Natural killer cell treated with Interleukin-12 subunit alpha and Interleukin-12 subunit beta and Interleukin-15 and Interleukin-18, amount 100 ng/mL, for 72 hours (primary cell): ENCODE measurements around the gene ATP1B1. TPM values are rescaled to one million over a fixed set of nuclear protein-coding genes. Genes with fewer than 3 reads are reported as not detected.

Experiments used
- ATAC-seq, 2 donors: fragments of 150-1000 bp; cut with Tn5 transposase in 1 of 2; sonication (Bioruptor Pico), chemical (Tn5 transposase) in 1 of 2; 2 replicates each; pipeline ENCODE4 v1.10.0; 2021
- DNase-seq: peaks from one replicate; pipeline ENCODE4 v3.0.0; 2022; ENCODE audit warnings: low spot score
- H3K27ac Mint-ChIP-seq, 2 donors: 1 replicate in 1 of 2; 2 replicates in 1 of 2; pipeline ENCODE4 v1.8.0; 2022; ENCODE audit warnings: mixed read lengths in 2 of 2, mild to moderate bottlenecking in 1 of 2, moderate library complexity in 1 of 2
- H3K27me3 Mint-ChIP-seq, 2 donors: 1 replicate in 1 of 2; 2 replicates in 1 of 2; pipeline ENCODE4 v1.8.0; 2022; ENCODE audit warnings: mixed read lengths in 2 of 2
- H3K36me3 Mint-ChIP-seq: one replicate; pipeline ENCODE4 v1.8.0; 2022; ENCODE audit warnings: mixed read lengths
- H3K4me1 Mint-ChIP-seq, 2 donors: 1 replicate in 1 of 2; 2 replicates in 1 of 2; pipeline ENCODE4 v1.8.0; 2022; ENCODE audit warnings: low read depth in 2 of 2, mixed read lengths in 2 of 2, mild to moderate bottlenecking in 1 of 2
- H3K4me3 Mint-ChIP-seq: one replicate; pipeline ENCODE4 v1.8.0; 2022; ENCODE audit warnings: mixed read lengths
- H3K9me3 Mint-ChIP-seq: 2 replicates; pipeline ENCODE4 v1.8.0; 2022; ENCODE audit warnings: mixed read lengths
- total RNA-seq, 2 donors: library from RNA; stranded (reverse); gene quantifications; one replicate each; pipeline ENCODE4 v1.2.3, GENCODE V29; 2022

ATP1B1 gene
- total RNA-seq, 2 donors from 2014 or later, result 1.3 to 2.3 TPM

GRCh38 chr1:169086603-169087455 lies 19.7 kb upstream of the ATP1B1 start:
- Mint-ChIP-seq H3K27me3 (peaks cover 3 to 5% of the 10 kb centered on the region in 2 donors), H3K4me1 (peaks cover 3 to 5% of the 10 kb centered on the region in 2 donors), H3K9me3 (no peaks in the 10 kb centered on the region), H3K4me3 (no peak overlapping the region), H3K27ac (no peak overlapping the region), H3K36me3 (no peaks in the 10 kb centered on the region)
- DNase-seq, result no peak
- no peak for ATAC-seq

- H3K4me3 Mint-ChIP-seq, result no peak overlapping the region
- H3K27ac Mint-ChIP-seq, result no peak overlapping the region
- no peaks in the 10 kb centered on the region for H3K36me3 Mint-ChIP-seq
- no peak for ATAC-seq
- no peaks in the 10 kb centered on the region for H3K9me3 Mint-ChIP-seq
- DNase-seq, result no peak
- peaks cover 3 to 5% of the 10 kb centered on the region in 2 donors for H3K4me1 Mint-ChIP-seq
- peaks cover 3 to 5% of the 10 kb centered on the region in 2 donors for H3K27me3 Mint-ChIP-seq
Measured at GRCh38 chr1:169087876-169088275, 18.6 kb upstream of the ATP1B1 start.

GRCh38 chr1:169089776-169090175 lies 16.7 kb upstream of the ATP1B1 start:
- ATAC-seq (no peak), DNase-seq (no peak)
- H3K4me3 Mint-ChIP-seq, result no peak overlapping the region
- H3K27me3 Mint-ChIP-seq, result peaks cover 6 to 12% of the 10 kb centered on the region in 2 donors
- H3K36me3 Mint-ChIP-seq, result no peaks in the 10 kb centered on the region
- H3K27ac Mint-ChIP-seq, result no peak overlapping the region
- H3K4me1 Mint-ChIP-seq, result peaks cover 3 to 5% of the 10 kb centered on the region in 2 donors
- H3K9me3 Mint-ChIP-seq, result no peaks in the 10 kb centered on the region

DNA sequence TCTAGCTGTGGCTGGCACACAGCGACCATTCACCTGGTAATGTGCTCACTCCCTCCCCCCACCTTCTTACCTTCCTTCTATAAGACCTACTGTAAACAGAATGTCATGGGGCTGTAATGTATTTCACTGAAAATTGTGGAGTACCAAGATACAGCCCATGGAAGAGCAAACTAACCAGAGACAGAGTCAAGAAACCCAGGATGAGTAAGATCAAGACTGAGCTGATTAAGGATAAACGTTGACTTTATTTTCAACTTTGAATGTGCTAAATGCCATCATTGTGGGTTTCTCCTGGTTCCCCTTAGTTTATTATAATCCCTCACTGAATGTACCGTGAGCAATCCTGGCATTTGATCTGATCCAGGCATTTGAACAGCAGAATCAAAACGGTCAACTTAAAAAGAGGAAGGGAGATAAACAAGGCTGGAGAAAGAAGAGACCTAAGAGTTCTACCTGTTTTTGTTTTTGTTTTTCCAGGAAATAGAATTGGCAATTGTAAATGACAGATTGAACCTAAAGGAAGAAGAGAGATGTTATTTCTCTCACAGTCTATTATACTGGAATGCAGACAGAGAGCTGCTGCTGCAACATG lies 16.1 kb upstream of the ATP1B1 start:
- ATAC-seq, result no peak
- H3K4me3 Mint-ChIP-seq, result no peak overlapping the region
- peaks cover 3 to 5% of the 10 kb centered on the region in 2 donors for H3K4me1 Mint-ChIP-seq
- no peaks in the 10 kb centered on the region for H3K36me3 Mint-ChIP-seq
- no peak for DNase-seq
- H3K27ac Mint-ChIP-seq, result no peak overlapping the region
- H3K27me3 Mint-ChIP-seq, result peaks cover 6 to 12% of the 10 kb centered on the region in 2 donors
- no peaks in the 10 kb centered on the region for H3K9me3 Mint-ChIP-seq

- Mint-ChIP-seq H3K27me3 (peaks cover 6 to 12% of the 10 kb centered on the region in 2 donors), H3K9me3 (no peaks in the 10 kb centered on the region), H3K27ac (no peak overlapping the region), H3K4me3 (no peak overlapping the region), H3K4me1 (peaks cover 3 to 5% of the 10 kb centered on the region in 2 donors), H3K36me3 (no peaks in the 10 kb centered on the region)
- ATAC-seq, result peak; percentile 33 to 51
- DNase-seq, result no peak
Measured at GRCh38 chr1:169090900-169091311, 15.6 kb upstream of the ATP1B1 start.

DNA sequence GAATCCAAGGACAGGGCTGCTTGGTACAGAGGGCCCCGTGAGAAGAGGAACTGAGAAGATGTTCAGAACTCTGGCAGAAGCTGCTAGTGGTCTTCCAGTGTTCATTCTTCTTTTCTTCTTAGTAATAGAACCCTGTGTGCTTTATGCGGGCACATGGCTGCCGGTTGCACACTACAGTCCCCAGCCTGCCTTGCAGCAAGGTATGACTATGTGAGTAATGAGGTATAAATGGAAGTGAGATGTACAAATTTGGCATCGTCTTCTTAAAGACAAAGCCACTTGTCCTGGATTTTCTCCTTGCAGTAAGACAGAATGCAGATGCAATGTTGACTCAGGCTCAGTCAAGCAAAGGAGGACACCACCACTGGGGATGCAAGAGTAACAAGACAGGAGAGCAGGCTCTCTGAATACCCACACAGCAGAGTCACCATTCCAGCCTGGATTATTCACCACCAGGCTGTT lies 15.0 kb upstream of the ATP1B1 start:
- H3K4me1 Mint-ChIP-seq, result peaks cover 3 to 5% of the 10 kb centered on the region in 2 donors
- no peaks in the 10 kb centered on the region for H3K9me3 Mint-ChIP-seq
- peak; percentile 6 to 49 for ATAC-seq
- H3K4me3 Mint-ChIP-seq, result no peak overlapping the region
- peaks cover 6 to 12% of the 10 kb centered on the region in 2 donors for H3K27me3 Mint-ChIP-seq
- no peak overlapping the region for H3K27ac Mint-ChIP-seq
- DNase-seq, result no peak
- H3K36me3 Mint-ChIP-seq, result no peaks in the 10 kb centered on the region

DNA sequence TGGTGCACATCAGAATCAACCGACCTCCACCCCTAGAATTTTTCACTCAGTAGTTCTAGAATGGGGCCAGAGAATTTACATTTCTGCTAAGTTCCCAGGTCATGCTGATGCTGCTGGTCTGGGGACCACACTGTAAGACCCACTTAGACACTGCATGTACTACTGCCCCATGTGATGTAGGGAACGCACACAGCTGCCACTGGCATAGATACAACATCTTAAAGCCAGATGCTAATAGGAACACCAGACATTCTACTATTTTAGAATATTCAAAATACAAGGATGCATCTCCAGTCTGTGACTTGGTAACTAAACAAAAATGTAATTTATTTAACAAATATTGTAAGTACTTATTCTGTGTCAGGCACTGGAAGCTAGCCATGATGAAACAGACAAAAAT lies 14.1 kb upstream of the ATP1B1 start:
- Mint-ChIP-seq H3K36me3 (no peaks in the 10 kb centered on the region), H3K9me3 (no peaks in the 10 kb centered on the region), H3K4me3 (no peak overlapping the region), H3K4me1 (peaks cover 5% of the 10 kb centered on the region in 2 donors), H3K27me3 (peaks cover 6 to 12% of the 10 kb centered on the region in 2 donors), H3K27ac (no peak overlapping the region)
- DNase-seq (no peak), ATAC-seq (no peak)

- peaks cover 5 to 10% of the 10 kb centered on the region in 2 donors for H3K27me3 Mint-ChIP-seq
Measured at GRCh38 chr1:169094897-169095569, 11.5 kb upstream of the ATP1B1 start.

DNA sequence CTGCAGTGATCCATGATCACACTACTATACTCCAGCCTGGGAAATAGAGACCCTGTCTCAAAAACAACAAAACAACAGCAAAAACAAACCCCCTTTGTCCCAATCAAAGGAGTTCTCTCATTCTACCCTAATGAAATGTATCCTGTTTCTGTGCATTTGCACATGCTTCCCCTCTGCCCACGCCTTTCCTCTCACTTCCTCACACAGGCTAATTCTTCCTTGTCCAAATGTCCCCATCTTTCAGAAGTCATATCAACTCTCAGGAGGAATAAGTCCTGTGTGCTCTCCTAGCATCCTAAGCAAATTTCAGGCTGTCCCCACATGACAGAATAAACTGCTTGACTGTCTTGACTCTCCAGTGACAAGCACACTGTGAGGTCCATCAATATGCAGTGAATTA lies 8.1 kb upstream of the ATP1B1 start:
- ATAC-seq (no peak), DNase-seq (no peak)
- Mint-ChIP-seq H3K27me3 (peaks cover 2 to 5% of the 10 kb centered on the region in 2 donors), H3K27ac (no peak overlapping the region), H3K36me3 (no peaks in the 10 kb centered on the region), H3K4me1 (peaks cover 2 to 5% of the 10 kb centered on the region in 2 donors), H3K9me3 (no peaks in the 10 kb centered on the region), H3K4me3 (no peak overlapping the region)

More at GRCh38 chr1:169094897-169095569, 11.5 kb upstream of the ATP1B1 start:
- H3K4me3 Mint-ChIP-seq, result no peak overlapping the region
- no peaks in the 10 kb centered on the region for H3K9me3 Mint-ChIP-seq
- no peak for DNase-seq
- peaks cover 4 to 9% of the 10 kb centered on the region in 2 donors for H3K4me1 Mint-ChIP-seq
- no peaks in the 10 kb centered on the region for H3K36me3 Mint-ChIP-seq
- H3K27ac Mint-ChIP-seq, result no peak overlapping the region
- no peak for ATAC-seq

GRCh38 chr1:169099561-169099960 lies 6.9 kb upstream of the ATP1B1 start:
- no peak for ATAC-seq

DNA sequence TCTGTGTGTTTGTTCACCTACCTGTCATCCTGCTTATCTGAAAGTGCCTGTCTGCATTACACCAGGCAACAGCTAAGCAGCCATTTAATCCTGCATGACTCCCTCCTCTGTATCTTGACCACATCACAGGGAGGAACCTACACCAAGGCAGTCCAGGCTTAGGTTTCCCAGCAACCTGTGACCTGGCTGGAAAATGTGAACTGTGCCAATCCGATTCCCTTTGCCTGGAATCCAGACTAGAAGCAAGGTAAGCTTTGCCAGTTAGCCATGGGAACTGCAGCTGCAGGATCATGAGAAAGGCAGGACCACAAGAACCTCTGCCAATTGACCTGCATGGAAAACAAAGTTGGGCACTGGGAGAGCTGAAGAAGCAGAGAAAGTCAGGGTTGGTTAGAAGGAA lies 6.3 kb upstream of the ATP1B1 start:
- H3K27ac Mint-ChIP-seq, result no peak overlapping the region
- H3K9me3 Mint-ChIP-seq, result no peaks in the 10 kb centered on the region
- H3K27me3 Mint-ChIP-seq, result peaks cover 6 to 8% of the 10 kb centered on the region in 2 donors
- H3K4me3 Mint-ChIP-seq, result no peak overlapping the region
- no peaks in the 10 kb centered on the region for H3K36me3 Mint-ChIP-seq
- peaks cover 5 to 6% of the 10 kb centered on the region in 2 donors for H3K4me1 Mint-ChIP-seq
- DNase-seq (no peak), ATAC-seq (no peak)

More at GRCh38 chr1:169099561-169099960, 6.9 kb upstream of the ATP1B1 start:
- no peak for DNase-seq
- H3K4me1 Mint-ChIP-seq, result peaks cover 2 to 5% of the 10 kb centered on the region in 2 donors
- no peaks in the 10 kb centered on the region for H3K9me3 Mint-ChIP-seq
- H3K4me3 Mint-ChIP-seq, result no peak overlapping the region
- H3K36me3 Mint-ChIP-seq, result no peaks in the 10 kb centered on the region
- peaks cover under 1 to 1% of the 10 kb centered on the region in 2 donors for H3K27me3 Mint-ChIP-seq
- no peak overlapping the region for H3K27ac Mint-ChIP-seq

DNA sequence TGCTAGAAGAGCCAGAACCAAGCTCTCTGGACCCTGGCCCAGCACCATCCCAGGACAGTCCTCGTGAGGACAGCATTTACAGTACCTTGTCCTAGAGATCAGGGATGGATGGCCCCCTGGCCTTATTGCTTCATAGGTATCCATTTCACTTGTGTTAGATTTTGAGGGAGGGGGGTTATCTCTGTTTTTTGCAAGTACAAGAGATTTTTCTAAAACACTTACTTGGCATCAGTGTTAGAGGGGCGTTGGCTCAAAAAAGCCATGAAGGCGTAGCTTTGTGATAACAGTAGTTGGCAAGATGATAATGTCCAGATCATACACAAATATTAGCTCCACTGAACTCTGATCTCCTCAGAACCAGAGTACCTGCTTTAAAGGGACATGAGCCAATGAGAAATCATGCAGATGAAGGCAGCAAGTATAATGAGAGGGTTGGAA lies 5.8 kb upstream of the ATP1B1 start:
- Mint-ChIP-seq H3K4me1 (peaks cover 5 to 6% of the 10 kb centered on the region in 2 donors), H3K27ac (no peak overlapping the region), H3K4me3 (no peak overlapping the region), H3K36me3 (no peaks in the 10 kb centered on the region), H3K27me3 (peaks cover 6 to 9% of the 10 kb centered on the region in 2 donors), H3K9me3 (no peaks in the 10 kb centered on the region)
- no peak for DNase-seq
- ATAC-seq, result no peak

DNA sequence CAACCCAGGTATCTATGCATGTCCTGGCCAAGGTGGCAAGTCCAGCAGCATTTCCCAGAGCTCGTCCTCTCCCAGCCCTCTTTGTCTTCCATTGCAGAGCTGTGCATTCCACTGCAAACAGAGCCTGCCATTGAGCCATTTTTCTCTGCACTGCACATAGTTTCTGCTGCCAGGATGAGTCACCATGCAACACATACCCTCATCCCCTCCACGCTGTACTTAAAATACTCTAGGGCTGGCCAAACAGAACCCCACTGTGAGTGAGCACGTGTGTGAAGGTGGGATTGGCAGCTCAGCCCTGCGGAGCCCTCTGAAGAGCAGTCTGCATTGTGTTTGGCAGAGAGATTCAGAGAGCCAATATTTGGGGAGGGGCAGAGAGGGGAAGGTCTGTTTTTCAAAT lies 3.9 kb upstream of the ATP1B1 start:
- H3K4me3 Mint-ChIP-seq, result no peak overlapping the region
- DNase-seq, result no peak
- peaks cover 12 to 16% of the 10 kb centered on the region in 2 donors for H3K27me3 Mint-ChIP-seq
- H3K4me1 Mint-ChIP-seq, result peaks cover 10 to 13% of the 10 kb centered on the region in 2 donors
- no peak overlapping the region for H3K27ac Mint-ChIP-seq
- no peaks in the 10 kb centered on the region for H3K9me3 Mint-ChIP-seq
- ATAC-seq, result no peak
- H3K36me3 Mint-ChIP-seq, result peaks cover 5% of the 10 kb centered on the region
